Choroid plexus epithelial cell (primary cell): ENCODE results near the gene POLRMT.
A peak's percentile ranks its signal among the peaks of the same experiment; 100 is the strongest.

Experiments used
- DNase-seq: peaks from one replicate; pipeline ENCODE4 v3.0.0-alpha.2; 2010; ENCODE audit warnings: low read depth
- H3K4me3 ChIP-seq: 2 replicates; pipeline ENCODE4 v1.5.1; 2011; ENCODE audit warnings: low read depth, mild to moderate bottlenecking, control low read depth, low read length, moderate library complexity
- TF ChIP-seq, protein P1 (sequence below): conservative IDR thresholded peaks from 2 replicates; pipeline ENCODE4 v1.5.1; 2011; ENCODE audit warnings: low read depth, mild to moderate bottlenecking, control low read depth, inconsistent platforms, low read length, moderate library complexity

The POLRMT gene

DNA sequence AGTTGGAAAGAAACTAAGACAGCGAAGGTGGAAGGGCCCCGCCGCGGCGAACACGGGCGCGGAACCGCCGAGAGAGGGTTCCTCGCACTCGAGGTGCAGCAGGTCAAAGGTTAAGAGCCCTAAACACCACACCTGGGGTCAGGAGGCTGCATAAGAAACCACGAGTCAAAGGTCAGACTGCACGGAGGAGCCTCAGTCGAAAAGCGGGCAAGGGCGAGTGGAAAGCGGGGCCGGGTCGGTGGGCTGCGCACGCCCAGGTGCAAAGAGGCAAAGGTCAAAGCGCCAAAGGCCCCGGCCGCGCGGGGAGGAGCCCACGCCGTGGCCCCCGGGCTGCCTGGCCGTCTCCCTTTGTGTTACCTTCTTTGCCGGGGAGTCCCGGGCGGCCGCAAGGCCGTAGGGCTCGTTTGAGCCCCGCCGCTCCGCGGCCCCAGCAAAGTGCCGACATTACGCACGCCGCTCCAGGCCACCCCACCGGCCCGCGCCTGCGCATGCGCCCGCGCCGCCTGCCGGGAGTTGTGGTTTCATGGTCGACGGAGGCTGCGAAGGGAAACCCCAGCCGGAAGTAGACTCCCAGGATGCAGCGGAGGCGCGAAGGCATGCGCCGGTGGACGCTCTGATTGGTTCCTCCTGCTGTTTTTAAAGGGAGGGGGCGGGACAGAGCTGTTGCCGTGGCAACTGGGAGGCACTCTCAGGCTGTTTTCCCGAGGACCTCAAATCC, at the start of gene POLRMT:
Gene POLRMT, minus strand, starts transcription at position 470 of the 718 bp plus-strand sequence. Its CDS starts 25 bp downstream, at position 445.
- DNase-seq, result peak; percentile 99
- TF ChIP-seq, protein P1, sequence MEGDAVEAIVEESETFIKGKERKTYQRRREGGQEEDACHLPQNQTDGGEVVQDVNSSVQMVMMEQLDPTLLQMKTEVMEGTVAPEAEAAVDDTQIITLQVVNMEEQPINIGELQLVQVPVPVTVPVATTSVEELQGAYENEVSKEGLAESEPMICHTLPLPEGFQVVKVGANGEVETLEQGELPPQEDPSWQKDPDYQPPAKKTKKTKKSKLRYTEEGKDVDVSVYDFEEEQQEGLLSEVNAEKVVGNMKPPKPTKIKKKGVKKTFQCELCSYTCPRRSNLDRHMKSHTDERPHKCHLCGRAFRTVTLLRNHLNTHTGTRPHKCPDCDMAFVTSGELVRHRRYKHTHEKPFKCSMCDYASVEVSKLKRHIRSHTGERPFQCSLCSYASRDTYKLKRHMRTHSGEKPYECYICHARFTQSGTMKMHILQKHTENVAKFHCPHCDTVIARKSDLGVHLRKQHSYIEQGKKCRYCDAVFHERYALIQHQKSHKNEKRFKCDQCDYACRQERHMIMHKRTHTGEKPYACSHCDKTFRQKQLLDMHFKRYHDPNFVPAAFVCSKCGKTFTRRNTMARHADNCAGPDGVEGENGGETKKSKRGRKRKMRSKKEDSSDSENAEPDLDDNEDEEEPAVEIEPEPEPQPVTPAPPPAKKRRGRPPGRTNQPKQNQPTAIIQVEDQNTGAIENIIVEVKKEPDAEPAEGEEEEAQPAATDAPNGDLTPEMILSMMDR, result no peak
- peak within 1 kb of the TSS; percentile 83 for H3K4me3 ChIP-seq

GRCh38 chr19:682678-683320, 49.5 kb upstream of the POLRMT start:
- no peak overlapping the region for H3K4me3 ChIP-seq
- no peak for DNase-seq
- TF ChIP-seq, protein P1, result no peak

DNA sequence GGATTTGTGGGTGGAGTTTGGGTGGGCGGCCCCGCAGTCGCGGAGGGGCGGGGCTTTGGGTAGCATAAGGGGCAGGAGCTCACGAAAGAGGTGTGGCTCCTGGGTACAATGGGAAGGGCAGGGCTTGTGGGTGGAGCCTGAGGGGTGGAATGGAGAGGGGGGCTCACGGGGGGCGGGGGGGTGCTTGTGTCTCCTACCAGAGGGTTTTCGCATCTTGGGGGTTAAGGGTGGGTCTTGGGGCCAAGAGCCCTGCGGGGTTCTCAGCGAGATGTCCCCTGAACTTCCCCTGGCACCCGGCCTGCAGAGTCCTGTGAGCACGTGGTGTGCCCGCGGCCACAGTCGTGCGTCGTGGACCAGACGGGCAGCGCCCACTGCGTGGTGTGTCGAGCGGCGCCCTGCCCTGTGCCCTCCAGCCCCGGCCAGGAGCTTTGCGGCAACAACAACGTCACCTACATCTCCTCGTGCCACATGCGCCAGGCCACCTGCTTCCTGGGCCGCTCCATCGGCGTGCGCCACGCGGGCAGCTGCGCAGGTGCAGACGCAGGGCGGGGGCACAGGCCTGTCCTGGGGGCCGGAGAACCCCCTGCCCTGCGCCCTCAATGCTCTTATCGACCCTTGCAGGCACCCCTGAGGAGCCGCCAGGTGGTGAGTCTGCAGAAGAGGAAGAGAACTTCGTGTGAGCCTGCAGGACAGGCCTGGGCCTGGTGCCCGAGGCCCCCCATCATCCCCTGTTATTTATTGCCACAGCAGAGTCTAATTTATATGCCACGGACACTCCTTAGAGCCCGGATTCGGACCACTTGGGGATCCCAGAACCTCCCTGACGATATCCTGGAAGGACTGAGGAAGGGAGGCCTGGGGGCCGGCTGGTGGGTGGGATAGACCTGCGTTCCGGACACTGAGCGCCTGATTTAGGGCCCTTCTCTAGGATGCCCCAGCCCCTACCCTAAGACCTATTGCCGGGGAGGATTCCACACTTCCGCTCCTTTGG, 48.0 kb upstream of the POLRMT start:
- H3K4me3 ChIP-seq, result peak overlapping the region; percentile 62
- TF ChIP-seq, protein P1, result no peak
- DNase-seq, result peak; percentile 98

DNA sequence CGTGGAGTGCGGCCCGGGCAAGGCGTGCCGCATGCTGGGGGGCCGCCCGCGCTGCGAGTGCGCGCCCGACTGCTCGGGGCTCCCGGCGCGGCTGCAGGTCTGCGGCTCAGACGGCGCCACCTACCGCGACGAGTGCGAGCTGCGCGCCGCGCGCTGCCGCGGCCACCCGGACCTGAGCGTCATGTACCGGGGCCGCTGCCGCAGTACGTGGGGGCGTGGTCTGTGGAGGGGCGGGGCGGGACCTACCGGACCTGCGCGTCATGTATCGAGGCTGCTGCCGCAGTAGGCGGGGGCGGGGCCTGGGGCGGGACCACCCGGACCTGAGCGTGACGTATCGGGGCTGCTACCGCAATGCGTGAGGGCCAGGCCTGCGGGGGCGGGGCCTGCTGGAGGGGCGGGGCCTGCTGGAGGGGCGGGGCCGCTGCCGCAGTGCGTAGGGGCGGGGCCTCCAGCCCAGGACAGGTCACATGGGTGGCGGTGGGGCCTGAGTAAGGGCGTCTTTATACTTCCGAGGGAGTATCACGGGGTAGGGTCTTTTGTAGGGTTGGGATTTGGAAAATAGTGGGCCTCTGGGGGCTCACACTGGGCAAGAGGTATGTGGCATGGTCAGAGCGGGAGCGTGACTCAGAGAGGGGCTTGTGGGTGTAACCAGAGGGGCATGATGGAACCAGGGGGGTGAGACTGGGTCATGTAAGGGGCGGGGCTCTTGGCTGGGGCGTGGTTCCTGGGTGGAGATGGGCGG, 47.1 kb upstream of the POLRMT start:
- peak; percentile 99 for DNase-seq
- TF ChIP-seq, protein P1, result peak; percentile 23
- peak overlapping the region; percentile 67 for H3K4me3 ChIP-seq

DNA sequence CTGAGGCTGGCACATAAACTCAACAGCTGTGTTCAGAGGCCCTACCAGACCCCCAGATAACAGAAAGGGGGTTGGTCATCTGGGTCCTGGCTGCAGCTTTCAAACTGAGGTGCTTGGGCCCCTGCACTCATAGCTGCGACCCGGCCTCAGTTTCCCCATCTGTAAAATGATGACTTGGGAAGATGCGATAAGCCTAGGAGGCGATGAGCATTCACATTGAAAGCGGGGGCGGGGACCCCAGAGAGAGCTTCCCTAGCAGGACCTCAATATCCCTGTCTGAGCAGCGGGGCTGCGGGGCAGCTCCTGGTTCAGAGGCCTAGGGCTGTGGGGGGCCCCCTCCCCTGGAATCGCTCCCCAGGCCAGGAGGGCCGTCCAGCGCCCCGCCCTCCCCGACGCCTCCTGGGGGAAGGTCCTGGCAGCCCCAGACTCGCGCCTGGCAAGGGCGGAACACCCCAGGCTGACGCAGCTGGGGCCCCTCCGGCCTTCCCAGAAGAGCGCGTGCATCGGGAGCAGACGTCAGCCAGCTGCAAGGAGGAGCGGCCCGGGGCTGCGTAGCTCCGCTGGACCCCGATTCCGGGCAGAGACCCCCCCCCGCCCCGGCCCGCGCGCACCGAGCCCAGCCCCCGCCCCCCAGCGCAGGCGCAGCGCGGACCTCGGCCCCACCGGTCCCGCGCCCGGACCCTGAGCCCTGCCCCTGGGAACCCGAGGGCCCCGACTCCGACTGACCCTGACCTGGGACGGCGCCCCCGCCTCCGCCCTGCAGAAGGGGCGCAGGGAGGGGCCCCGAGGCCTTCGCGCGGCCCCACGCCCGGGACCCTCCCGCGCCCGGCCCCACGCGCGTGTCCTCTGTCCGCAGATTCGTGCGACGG, 46.3 kb upstream of the POLRMT start:
- peak overlapping the region; percentile 67 for H3K4me3 ChIP-seq
- peak; percentile 90 for DNase-seq
- TF ChIP-seq, protein P1, result no peak
